ENCODE data around the gene GLT6D1. TPM values are rescaled to one million over a fixed set of nuclear protein-coding genes. Genes with fewer than 3 reads are reported as not detected.

GLT6D1 gene
- total RNA-seq, 2 experiments from 2014 or later, result not detected

DNA sequence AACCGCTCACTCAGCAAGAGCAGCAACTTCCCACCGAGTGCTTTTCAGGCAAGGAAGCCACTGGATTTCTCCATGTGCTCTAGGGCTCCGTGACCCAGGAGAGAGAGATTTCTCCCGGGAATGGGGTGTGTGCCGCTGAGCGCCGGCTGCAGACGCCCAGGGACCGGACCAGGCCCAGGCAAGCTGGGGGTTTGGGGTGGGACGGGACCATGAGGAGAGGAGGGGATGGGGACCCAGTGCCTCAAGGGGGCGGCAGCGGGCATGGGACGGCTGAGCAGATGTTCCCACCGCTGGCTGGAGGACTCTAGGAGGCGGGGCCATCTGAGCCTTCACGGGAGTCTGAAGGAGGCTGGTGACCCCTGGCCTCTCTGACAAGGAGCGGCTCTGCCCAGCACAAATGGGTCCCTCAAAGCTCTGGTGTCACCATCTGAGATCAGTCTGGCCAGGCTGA is 32.3 kb upstream of the GLT6D1 start:
- no peak for TF ChIP-seq EZH2phosphoT487 (IDR thresholded peaks at IDR 0.05; ENCODE audit: borderline replicate concordance, low read depth, low read length)
- TF ChIP-seq, protein P1, sequence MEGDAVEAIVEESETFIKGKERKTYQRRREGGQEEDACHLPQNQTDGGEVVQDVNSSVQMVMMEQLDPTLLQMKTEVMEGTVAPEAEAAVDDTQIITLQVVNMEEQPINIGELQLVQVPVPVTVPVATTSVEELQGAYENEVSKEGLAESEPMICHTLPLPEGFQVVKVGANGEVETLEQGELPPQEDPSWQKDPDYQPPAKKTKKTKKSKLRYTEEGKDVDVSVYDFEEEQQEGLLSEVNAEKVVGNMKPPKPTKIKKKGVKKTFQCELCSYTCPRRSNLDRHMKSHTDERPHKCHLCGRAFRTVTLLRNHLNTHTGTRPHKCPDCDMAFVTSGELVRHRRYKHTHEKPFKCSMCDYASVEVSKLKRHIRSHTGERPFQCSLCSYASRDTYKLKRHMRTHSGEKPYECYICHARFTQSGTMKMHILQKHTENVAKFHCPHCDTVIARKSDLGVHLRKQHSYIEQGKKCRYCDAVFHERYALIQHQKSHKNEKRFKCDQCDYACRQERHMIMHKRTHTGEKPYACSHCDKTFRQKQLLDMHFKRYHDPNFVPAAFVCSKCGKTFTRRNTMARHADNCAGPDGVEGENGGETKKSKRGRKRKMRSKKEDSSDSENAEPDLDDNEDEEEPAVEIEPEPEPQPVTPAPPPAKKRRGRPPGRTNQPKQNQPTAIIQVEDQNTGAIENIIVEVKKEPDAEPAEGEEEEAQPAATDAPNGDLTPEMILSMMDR (conservative IDR thresholded peaks at IDR 0.05; ENCODE audit: low read length), result peak; percentile 31; the same call in 1 of the 2 replicates
- Histone ChIP-seq H2AFZ (ENCODE audit: low read length) (no peak overlapping the region), H3K4me2 (ENCODE audit: low read length) (no peak overlapping the region), H3K36me3 (ENCODE audit: insufficient read depth, low read length) (no peaks in the 10 kb centered on the region), H3K4me1 (ENCODE audit: insufficient read depth, low read length, poor library complexity, severe bottlenecking) (no peaks in the 10 kb centered on the region), H3K79me2 (ENCODE audit: insufficient read depth, low read depth, low read length) (no peaks in the 10 kb centered on the region), H4K20me1 (ENCODE audit: insufficient read depth, low read length) (no peaks in the 10 kb centered on the region), H3K9me2 (ENCODE audit: insufficient read depth, low read length) (no peaks in the 10 kb centered on the region), H3K9me3 (ENCODE audit: low read length) (no peaks in the 10 kb centered on the region), H3K4me3 (ENCODE audit: low read depth, low read length, poor library complexity, severe bottlenecking) (no peak overlapping the region), H3K27ac (ENCODE audit: low read depth, low read length, poor library complexity, severe bottlenecking) (no peak overlapping the region)
- DNase-seq (ENCODE audit: low spot score), result no peak
- ChIA-PET CTCF (ENCODE audit: unreplicated experiment) (no interaction called here), POLR2A (no interaction called here)
- BruUV-seq (replicated peaks), result no TSS peak
- intact Hi-C loops (cut with micrococcal nuclease; ENCODE audit: unreplicated experiment), result no loop called here

DNA sequence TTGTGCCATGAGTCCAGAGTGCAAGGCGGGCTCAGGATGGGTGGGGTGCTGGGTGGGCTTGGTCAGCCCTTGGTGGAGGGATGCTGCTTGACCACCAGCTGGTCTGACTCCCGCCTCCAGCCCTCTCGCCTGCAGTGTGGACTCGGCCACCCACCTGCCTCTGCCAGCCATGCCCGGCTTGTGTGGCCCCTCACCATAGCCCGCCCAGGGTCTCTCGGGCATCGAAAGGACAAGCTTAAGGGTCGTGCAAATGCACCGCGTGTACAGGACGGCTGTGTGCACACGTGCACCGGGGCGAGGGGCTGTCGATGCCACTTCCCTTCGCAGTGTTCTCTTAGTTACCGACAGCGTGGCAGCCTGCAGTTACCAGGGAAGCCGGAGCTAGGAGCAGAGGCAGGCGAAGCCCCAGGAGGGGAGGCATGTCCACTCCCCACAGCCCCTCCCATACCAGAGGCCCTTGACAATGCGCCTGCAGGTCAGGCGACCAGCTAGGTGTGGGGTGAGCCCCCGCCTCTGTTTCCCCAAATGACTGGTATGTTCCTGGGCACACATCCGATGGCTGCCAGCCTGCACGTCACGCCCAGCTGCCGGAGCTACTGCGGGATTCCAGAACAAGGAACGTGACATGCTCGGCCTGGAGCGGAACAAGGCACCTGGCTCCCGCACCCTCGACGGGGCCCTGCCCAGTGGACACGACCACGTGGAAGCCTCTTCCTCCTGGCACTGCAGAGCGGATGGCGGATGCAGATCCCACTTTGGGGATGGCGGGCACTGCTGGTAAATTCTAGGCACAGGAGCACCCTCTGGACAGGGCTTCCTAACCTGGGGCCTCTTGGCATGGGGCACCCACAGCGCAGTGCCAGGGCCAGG is 31.6 kb upstream of the GLT6D1 start:
- TF ChIP-seq EZH2phosphoT487 (IDR thresholded peaks at IDR 0.05; ENCODE audit: borderline replicate concordance, low read depth, low read length), result no peak
- TF ChIP-seq, protein P1 (conservative IDR thresholded peaks at IDR 0.05; ENCODE audit: low read length), result no peak
- Histone ChIP-seq H3K4me3 (ENCODE audit: low read depth, low read length, poor library complexity, severe bottlenecking) (no peak overlapping the region), H3K27ac (ENCODE audit: low read depth, low read length, poor library complexity, severe bottlenecking) (no peak overlapping the region), H3K9me3 (ENCODE audit: low read length) (no peaks in the 10 kb centered on the region), H3K4me1 (ENCODE audit: insufficient read depth, low read length, poor library complexity, severe bottlenecking) (no peaks in the 10 kb centered on the region), H3K9me2 (ENCODE audit: insufficient read depth, low read length) (no peaks in the 10 kb centered on the region), H3K36me3 (ENCODE audit: insufficient read depth, low read length) (no peaks in the 10 kb centered on the region), H2AFZ (ENCODE audit: low read length) (no peak overlapping the region), H3K79me2 (ENCODE audit: insufficient read depth, low read depth, low read length) (no peaks in the 10 kb centered on the region), H4K20me1 (ENCODE audit: insufficient read depth, low read length) (no peaks in the 10 kb centered on the region), H3K4me2 (ENCODE audit: low read length) (no peak overlapping the region)
- intact Hi-C loops (cut with micrococcal nuclease; ENCODE audit: unreplicated experiment), result no loop called here
- DNase-seq (ENCODE audit: low spot score), result no peak
- POLR2A ChIA-PET, result no interaction called here
- CTCF ChIA-PET (ENCODE audit: unreplicated experiment), result no interaction called here
- no TSS peak for BruUV-seq (replicated peaks)

Measured in OCI-LY7 (cell line).